Subcutaneous adipose tissue (tissue), 4 donors: ENCODE data around the gene HBM. TPM values are rescaled to one million over a fixed set of nuclear protein-coding genes. Genes with fewer than 3 reads are reported as not detected.

Experiments
- CTCF ChIP-seq: fragments of 450-650 bp; IDR thresholded peaks from one replicate; pipeline ENCODE4 v1.5.1; 2016; ENCODE audit warnings: low read depth, mild to moderate bottlenecking, control low read depth, antibody characterized with exemption, moderate library complexity
- total RNA-seq, 4 donors: library from RNA; depleted of rRNA; stranded (reverse); fragments of >200 nt; gene quantifications; one replicate each; pipeline ENCODE4 v1.1.0, GENCODE V29; 2016

HBM gene
- total RNA-seq, 4 donors from 2014 or later = 1.3 to 2.4 TPM; not detected in 2

DNA sequence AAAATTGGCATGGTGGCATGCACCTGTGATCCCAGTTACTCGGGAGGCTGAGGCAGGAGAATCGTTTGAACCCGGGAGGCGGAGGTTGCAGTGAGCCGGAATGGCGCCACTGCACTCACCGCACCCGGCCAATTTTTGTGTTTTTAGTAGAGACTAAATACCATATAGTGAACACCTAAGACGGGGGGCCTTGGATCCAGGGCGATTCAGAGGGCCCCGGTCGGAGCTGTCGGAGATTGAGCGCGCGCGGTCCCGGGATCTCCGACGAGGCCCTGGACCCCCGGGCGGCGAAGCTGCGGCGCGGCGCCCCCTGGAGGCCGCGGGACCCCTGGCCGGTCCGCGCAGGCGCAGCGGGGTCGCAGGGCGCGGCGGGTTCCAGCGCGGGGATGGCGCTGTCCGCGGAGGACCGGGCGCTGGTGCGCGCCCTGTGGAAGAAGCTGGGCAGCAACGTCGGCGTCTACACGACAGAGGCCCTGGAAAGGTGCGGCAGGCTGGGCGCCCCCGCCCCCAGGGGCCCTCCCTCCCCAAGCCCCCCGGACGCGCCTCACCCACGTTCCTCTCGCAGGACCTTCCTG is 14.4 kb downstream of the HBM start, which contains the start of gene HBQ1:
Gene HBQ1 (plus strand): TSS at position 359 of the 575 bp plus-strand sequence. CDS start 28 bp downstream, at position 387.
- TF ChIP-seq CTCF = no peak

GRCh38 chr16:180681-181564 is 15.1 kb downstream of the HBM start:
- no peak for TF ChIP-seq CTCF

GRCh38 chr16:181565-182021 is 15.8 kb downstream of the HBM start:
- no peak for TF ChIP-seq CTCF

- TF ChIP-seq CTCF = no peak
Observed at GRCh38 chr16:183005-183404, 17.2 kb downstream of the HBM start.

DNA sequence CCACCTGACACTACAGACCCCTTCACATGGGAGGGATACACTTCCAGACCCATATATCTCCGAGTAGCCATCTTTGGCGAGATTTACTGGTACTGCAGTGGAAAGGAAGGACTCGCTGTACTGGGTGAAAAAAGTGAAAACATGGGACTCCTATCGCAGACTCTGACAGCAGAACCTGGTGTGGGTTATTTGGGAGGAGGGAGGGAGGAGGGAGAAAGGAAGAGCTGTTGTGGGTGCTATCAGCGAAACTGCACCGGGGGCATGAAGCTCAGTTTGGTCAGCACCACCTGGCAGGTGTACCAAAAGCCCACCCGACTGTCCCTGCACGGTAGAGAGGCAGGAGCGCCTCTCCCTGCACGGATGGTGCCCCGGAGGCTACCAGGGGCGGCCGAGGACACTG is 19.4 kb downstream of the HBM start:
- TF ChIP-seq CTCF = no peak

DNA sequence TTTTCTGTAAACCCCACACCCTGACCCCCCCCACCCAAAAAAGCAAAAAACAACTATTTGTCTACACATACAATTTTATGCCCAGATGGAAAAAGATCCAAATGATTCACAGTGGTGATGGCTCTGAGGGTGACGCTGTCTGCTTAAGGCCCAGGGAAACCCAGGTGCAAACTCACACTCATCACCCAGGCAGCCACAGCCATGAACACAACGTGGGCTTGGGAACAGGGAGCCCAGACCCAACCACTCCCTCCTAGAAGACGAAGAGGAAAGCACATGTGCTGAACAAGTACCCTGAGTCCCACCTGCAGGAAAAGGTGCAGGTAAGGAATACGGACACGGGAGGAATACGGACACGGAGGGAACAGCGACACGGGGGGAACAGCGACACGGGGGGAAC is 19.9 kb downstream of the HBM start:
- TF ChIP-seq CTCF = no peak

DNA sequence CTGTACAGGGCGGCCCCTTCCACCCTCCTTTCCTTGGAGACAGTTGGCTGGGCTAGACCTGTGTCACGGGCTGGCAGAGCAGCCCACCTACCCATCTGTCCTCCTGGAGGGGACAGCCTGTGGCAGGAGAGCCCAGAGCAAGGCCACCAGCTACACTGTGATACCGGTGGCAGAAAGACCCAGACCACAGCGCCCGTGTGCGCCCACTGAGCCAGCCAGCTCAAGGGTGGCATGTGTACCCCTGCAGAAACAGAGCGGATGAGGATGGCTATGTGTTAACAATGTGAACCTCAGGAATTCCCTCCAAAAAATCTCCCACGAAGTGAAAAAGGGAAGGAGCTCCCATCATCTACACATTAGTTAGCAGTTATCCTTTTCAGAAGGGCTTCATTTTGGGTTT is 21.6 kb downstream of the HBM start:
- no peak for TF ChIP-seq CTCF
